Kidney (tissue), 14 donors: ENCODE measurements around the gene SLF1. TPM values are rescaled to one million over a fixed set of nuclear protein-coding genes. Genes with fewer than 3 reads are reported as not detected.

ENCODE experiments used
- DNase-seq, 5 donors: peaks; one replicate each; pipeline ENCODE4 v3.0.0-alpha.2; 2013 to 2020
- FAIRE-seq: peaks from 2 replicates; lab custom pipeline; 2012; peaks lifted over from hg19 to GRCh38; lab: Jason Lieb, UNC
- H3K27ac ChIP-seq, 2 donors: one replicate each; pipeline ENCODE4 v1.7.0; 2013; ENCODE audit warnings: low read depth in 2 of 2, low read length in 2 of 2, inconsistent platforms in 1 of 2
- H3K27me3 ChIP-seq: one replicate; pipeline ENCODE4 v1.7.1; 2013; ENCODE audit warnings: low read length, inconsistent platforms; ENCODE audit not compliant: control insufficient read depth, insufficient read depth
- H3K36me3 ChIP-seq, 3 donors: one replicate each; pipeline versions ENCODE4 v1.7.0 to v1.7.1; 2013; ENCODE audit warnings: low read length in 3 of 3, control low read depth in 1 of 3, inconsistent platforms in 1 of 3; ENCODE audit not compliant: insufficient read depth in 3 of 3, control insufficient read depth in 2 of 3
- H3K4me1 ChIP-seq, 3 donors: one replicate each; pipeline versions ENCODE4 v1.7.0 to v1.7.1; 2013; ENCODE audit warnings: low read length in 3 of 3, inconsistent platforms in 1 of 3, low read depth in 1 of 3; ENCODE audit not compliant: control insufficient read depth in 2 of 3, insufficient read depth in 2 of 3
- H3K4me3 ChIP-seq, 3 donors: one replicate each; pipeline versions ENCODE4 v1.7.0 to v1.8.1; 2013; ENCODE audit warnings: low read length in 3 of 3, control low read depth in 1 of 3, inconsistent platforms in 1 of 3
- H3K9ac ChIP-seq, 3 donors: one replicate each; pipeline versions ENCODE4 v1.7.0 to v1.7.1; 2013; ENCODE audit warnings: low read length in 3 of 3, control low read depth in 1 of 3, inconsistent platforms in 1 of 3
- H3K9me3 ChIP-seq, 3 donors: one replicate each; pipeline versions ENCODE4 v1.7.0 to v1.7.1; 2013; ENCODE audit warnings: low read length in 3 of 3, control low read depth in 1 of 3, inconsistent platforms in 1 of 3; ENCODE audit not compliant: control insufficient read depth in 2 of 3, insufficient read depth in 1 of 3
- CTCF ChIP-seq: IDR thresholded peaks from 3 replicates; pipeline ENCODE4 v1.5.1; 2012; ENCODE audit warnings: mild to moderate bottlenecking, moderate library complexity, borderline replicate concordance; ENCODE audit not compliant: insufficient read depth; ENCODE audit errors: extremely low read depth
- intact Hi-C: fragments of 100-400 bp; cut with DNase I; formaldehyde crosslinking; loops from one replicate; pipeline ENCODE4 v1.11.1; 2022
- polyA plus RNA-seq: library from polyadenylated mRNA; stranded (reverse); fragments of 350-450 nt; fragmentation: Illumina TruSeq; extraction: RNeasy Lipid Tissue Mini Kit (QIAGEN cat#74804); gene quantifications from one replicate; pipeline ENCODE4 v1.2.3, GENCODE V29; 2014; ENCODE audit warnings: low read depth, low replicate concordance; ENCODE audit not compliant: insufficient read depth
- total RNA-seq: library from RNA; stranded (reverse); fragmentation: NEBNext Ultra II Directional; extraction: Animal tissue kit (Norgen Biotek cat#: 25700); gene quantifications from one replicate; pipeline ENCODE4 v1.2.1, GENCODE V29; 2021
- donor health status: control.
- donor health status: control.
- donor health status: control.
- donor health status: control.
- donor health status: control.
- donor health status: DM: yes; HTN: yes; CAD: no.
- donor health status: Normal renal cell carcinoma (clear cell type).

SLF1 gene
- total and polyA plus RNA-seq, 2 donors from 2014 or later, result 1.3 to 4.5 TPM

- FAIRE-seq (no peak), DNase-seq (no peak)
- no peak overlapping the region for H3K27ac ChIP-seq
- H3K4me1 ChIP-seq, result no peaks in the 10 kb centered on the region
- no peak overlapping the region for H3K4me3 ChIP-seq
- no peaks in the 10 kb centered on the region for H3K9me3 ChIP-seq
- H3K27me3 ChIP-seq, result no peaks in the 10 kb centered on the region
- no peak overlapping the region for H3K9ac ChIP-seq
- intact Hi-C loops, result no loop called here
- TF ChIP-seq CTCF, result no peak
- H3K36me3 ChIP-seq, result no peaks in the 10 kb centered on the region
Observed at GRCh38 chr5:94731471-94731870, 113.0 kb downstream of the SLF1 start.

- no peak for TF ChIP-seq CTCF
- intact Hi-C loops, result no loop called here
- H3K4me1 ChIP-seq, result no peaks in the 10 kb centered on the region
- FAIRE-seq, result no peak
- no peak overlapping the region for H3K9ac ChIP-seq
- H3K4me3 ChIP-seq, result no peak overlapping the region
- no peaks in the 10 kb centered on the region for H3K27me3 ChIP-seq
- DNase-seq, result no peak
- H3K27ac ChIP-seq, result no peak overlapping the region
- no peaks in the 10 kb centered on the region for H3K9me3 ChIP-seq
- no peaks in the 10 kb centered on the region for H3K36me3 ChIP-seq
Observed at GRCh38 chr5:94736498-94736897, 118.0 kb downstream of the SLF1 start.

GRCh38 chr5:94740286-94740685, 121.8 kb downstream of the SLF1 start:
- Histone ChIP-seq H3K9me3 (no peaks in the 10 kb centered on the region), H3K27me3 (no peaks in the 10 kb centered on the region), H3K9ac (no peak overlapping the region), H3K4me3 (no peak overlapping the region), H3K36me3 (no peaks in the 10 kb centered on the region), H3K27ac (no peak overlapping the region), H3K4me1 (no peaks in the 10 kb centered on the region)
- intact Hi-C loops, result no loop called here
- DNase-seq, result no peak
- no peak for FAIRE-seq
- TF ChIP-seq CTCF, result no peak

GRCh38 chr5:94742852-94743251, 124.4 kb downstream of the SLF1 start:
- no peaks in the 10 kb centered on the region for H3K9me3 ChIP-seq
- TF ChIP-seq CTCF, result no peak
- H3K36me3 ChIP-seq, result no peaks in the 10 kb centered on the region
- no peak overlapping the region for H3K4me3 ChIP-seq
- DNase-seq (no peak), FAIRE-seq (no peak)
- H3K27me3 ChIP-seq, result no peaks in the 10 kb centered on the region
- intact Hi-C loops, result no loop called here
- H3K27ac ChIP-seq, result no peak overlapping the region
- no peaks in the 10 kb centered on the region for H3K4me1 ChIP-seq
- H3K9ac ChIP-seq, result no peak overlapping the region
